GM12865 (cell line): Measurements from ENCODE around the gene HMGCS1.

Experiments
- DNase-seq: peaks from one replicate; pipeline ENCODE4 v3.0.0; 2010; ENCODE audit warnings: low read depth
- H3K4me3 ChIP-seq: 2 replicates; pipeline ENCODE4 v1.5.1; 2011; ENCODE audit warnings: mild to moderate bottlenecking, low read depth, low read length, control low read depth
- CTCF ChIP-seq: IDR thresholded peaks from 2 replicates; pipeline ENCODE4 v1.5.1; 2011; ENCODE audit warnings: low read length, control low read depth, low read depth, inconsistent platforms; ENCODE audit not compliant: insufficient read depth; ENCODE audit errors: missing control alignments

The HMGCS1 gene

GRCh38 chr5:43313035-43313853 lies at the start of gene HMGCS1:
HMGCS1 (minus strand) TSS chr5:43313412; CDS start chr5:43298965, 14,447 bp downstream.
- no peak for TF ChIP-seq CTCF
- peak within 1 kb of the TSS; percentile 80 for H3K4me3 ChIP-seq
- peak; percentile 100 for DNase-seq

GRCh38 chr5:43358726-43359125 lies 45.5 kb upstream of the HMGCS1 start:
- no peak for TF ChIP-seq CTCF
- H3K4me3 ChIP-seq: no peak overlapping the region
- no peak for DNase-seq

GRCh38 chr5:43358301-43358700 lies 45.1 kb upstream of the HMGCS1 start:
- no peak for DNase-seq
- TF ChIP-seq CTCF: no peak
- no peak overlapping the region for H3K4me3 ChIP-seq

- TF ChIP-seq CTCF: no peak
These were observed 44.7 kb upstream of the HMGCS1 start for GRCh38 chr5:43357878-43358281.

GRCh38 chr5:43357067-43357466 lies 43.9 kb upstream of the HMGCS1 start:
- no peak overlapping the region for H3K4me3 ChIP-seq
- TF ChIP-seq CTCF: no peak
- no peak for DNase-seq

More at GRCh38 chr5:43357878-43358281, 44.7 kb upstream of the HMGCS1 start:
- no peak overlapping the region for H3K4me3 ChIP-seq
- no peak for DNase-seq

- no peak for TF ChIP-seq CTCF
- DNase-seq: no peak
- no peak overlapping the region for H3K4me3 ChIP-seq
These were observed 41.6 kb upstream of the HMGCS1 start for GRCh38 chr5:43354774-43355173.

GRCh38 chr5:43353668-43354067 lies 40.5 kb upstream of the HMGCS1 start:
- no peak for DNase-seq
- no peak for TF ChIP-seq CTCF
- H3K4me3 ChIP-seq: no peak overlapping the region
